Mesothelial cell of epicardium (in vitro differentiated cells): Measurements from ENCODE around the gene IKZF1. TPM values are rescaled to one million over a fixed set of nuclear protein-coding genes. Genes with fewer than 3 reads are reported as not detected.

Experiments
- DNase-seq, 2 experiments: peaks; one replicate each; pipeline ENCODE4 v3.0.0; 2021; ENCODE audit warnings: low spot score in 2 of 2; ENCODE audit not compliant: unreplicated experiment in 2 of 2
- H3K27ac Mint-ChIP-seq: 2 replicates; pipeline ENCODE4 v1.8.0; 2021; ENCODE audit warnings: mixed read lengths
- H3K27me3 Mint-ChIP-seq: 2 replicates; pipeline ENCODE4 v1.8.0; 2021; ENCODE audit warnings: low read depth, mixed read lengths
- H3K36me3 Mint-ChIP-seq: 2 replicates; pipeline ENCODE4 v1.8.0; 2021; ENCODE audit warnings: mixed read lengths
- H3K4me1 Mint-ChIP-seq: 2 replicates; pipeline ENCODE4 v1.8.0; 2021; ENCODE audit warnings: mixed read lengths
- H3K4me3 Mint-ChIP-seq: 2 replicates; pipeline ENCODE4 v1.8.0; 2021; ENCODE audit warnings: mild to moderate bottlenecking, moderate library complexity, mixed read lengths
- H3K9me3 Mint-ChIP-seq: 2 replicates; pipeline ENCODE4 v1.8.0; 2021; ENCODE audit warnings: mixed read lengths
- total RNA-seq: library from RNA; stranded (reverse); gene quantifications from 3 replicates; pipeline ENCODE4 v1.2.1, GENCODE V29; 2021
- TF ChIP-seq, protein P1 (sequence below): fragments of 200-600 bp; sonication (generic); IDR thresholded peaks from one replicate; pipeline ENCODE4 v1.5.0; 2021; ENCODE audit warnings: antibody characterized with exemption; ENCODE audit not compliant: unreplicated experiment

IKZF1 gene
- total RNA-seq, 1 donor from 2014 or later = 2.5 TPM

DNA sequence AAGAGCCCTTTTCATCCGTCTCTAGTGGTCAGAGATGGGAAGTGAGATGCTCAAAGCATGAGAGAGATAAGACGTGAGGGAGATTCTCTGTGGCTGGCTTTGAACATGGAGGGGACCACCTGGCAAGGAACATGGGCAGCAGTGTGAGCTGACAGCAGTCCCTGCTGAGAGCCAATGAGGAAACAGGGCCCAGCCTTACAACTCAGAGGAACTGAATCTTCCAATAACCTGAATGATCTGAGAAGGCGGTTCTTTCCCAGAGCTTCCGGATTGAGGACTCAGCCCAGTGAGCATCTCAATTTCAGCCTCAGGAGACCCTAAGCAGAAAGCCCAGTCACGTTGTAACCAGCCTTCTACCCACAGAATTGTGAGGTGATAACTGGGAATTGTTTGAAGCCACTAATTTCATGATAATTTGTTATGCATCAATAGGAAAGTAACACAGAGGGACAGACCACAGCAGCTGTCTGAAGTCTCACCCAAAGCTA lies 33.9 kb upstream of the IKZF1 start:
- DNase-seq = no peak
- H3K9me3 Mint-ChIP-seq = peaks cover 4% of the 10 kb centered on the region
- peaks cover 48% of the 10 kb centered on the region for H3K27me3 Mint-ChIP-seq
- H3K4me1 Mint-ChIP-seq = no peaks in the 10 kb centered on the region
- no peaks in the 10 kb centered on the region for H3K36me3 Mint-ChIP-seq
- H3K27ac Mint-ChIP-seq = no peak overlapping the region
- TF ChIP-seq, protein P1, sequence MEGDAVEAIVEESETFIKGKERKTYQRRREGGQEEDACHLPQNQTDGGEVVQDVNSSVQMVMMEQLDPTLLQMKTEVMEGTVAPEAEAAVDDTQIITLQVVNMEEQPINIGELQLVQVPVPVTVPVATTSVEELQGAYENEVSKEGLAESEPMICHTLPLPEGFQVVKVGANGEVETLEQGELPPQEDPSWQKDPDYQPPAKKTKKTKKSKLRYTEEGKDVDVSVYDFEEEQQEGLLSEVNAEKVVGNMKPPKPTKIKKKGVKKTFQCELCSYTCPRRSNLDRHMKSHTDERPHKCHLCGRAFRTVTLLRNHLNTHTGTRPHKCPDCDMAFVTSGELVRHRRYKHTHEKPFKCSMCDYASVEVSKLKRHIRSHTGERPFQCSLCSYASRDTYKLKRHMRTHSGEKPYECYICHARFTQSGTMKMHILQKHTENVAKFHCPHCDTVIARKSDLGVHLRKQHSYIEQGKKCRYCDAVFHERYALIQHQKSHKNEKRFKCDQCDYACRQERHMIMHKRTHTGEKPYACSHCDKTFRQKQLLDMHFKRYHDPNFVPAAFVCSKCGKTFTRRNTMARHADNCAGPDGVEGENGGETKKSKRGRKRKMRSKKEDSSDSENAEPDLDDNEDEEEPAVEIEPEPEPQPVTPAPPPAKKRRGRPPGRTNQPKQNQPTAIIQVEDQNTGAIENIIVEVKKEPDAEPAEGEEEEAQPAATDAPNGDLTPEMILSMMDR = no peak
- H3K4me3 Mint-ChIP-seq = no peak overlapping the region

DNA sequence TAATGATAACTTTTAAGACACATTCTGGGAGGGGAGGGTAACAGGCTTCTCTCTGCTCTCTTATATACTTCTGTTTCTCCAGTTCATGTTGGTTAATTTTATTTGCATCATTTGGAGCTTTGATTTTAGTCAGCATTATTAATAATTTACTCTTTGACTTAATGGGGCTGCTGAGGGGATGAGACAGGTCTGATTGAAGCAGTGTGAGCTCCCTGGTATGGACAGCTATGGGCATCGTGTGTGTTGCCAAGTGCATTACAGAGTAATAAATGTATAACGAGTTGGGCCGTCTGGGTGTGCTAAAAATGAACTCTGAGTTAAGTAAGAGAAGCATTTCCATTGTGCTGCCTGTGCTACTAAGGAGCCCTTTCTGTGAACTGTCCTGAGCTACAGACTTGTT lies 31.7 kb upstream of the IKZF1 start:
- TF ChIP-seq, protein P1 = no peak
- DNase-seq = no peak
- Mint-ChIP-seq H3K4me1 (no peaks in the 10 kb centered on the region), H3K36me3 (no peaks in the 10 kb centered on the region), H3K27ac (no peak overlapping the region), H3K9me3 (peaks cover 4% of the 10 kb centered on the region), H3K4me3 (no peak overlapping the region), H3K27me3 (peaks cover 47% of the 10 kb centered on the region)

DNA sequence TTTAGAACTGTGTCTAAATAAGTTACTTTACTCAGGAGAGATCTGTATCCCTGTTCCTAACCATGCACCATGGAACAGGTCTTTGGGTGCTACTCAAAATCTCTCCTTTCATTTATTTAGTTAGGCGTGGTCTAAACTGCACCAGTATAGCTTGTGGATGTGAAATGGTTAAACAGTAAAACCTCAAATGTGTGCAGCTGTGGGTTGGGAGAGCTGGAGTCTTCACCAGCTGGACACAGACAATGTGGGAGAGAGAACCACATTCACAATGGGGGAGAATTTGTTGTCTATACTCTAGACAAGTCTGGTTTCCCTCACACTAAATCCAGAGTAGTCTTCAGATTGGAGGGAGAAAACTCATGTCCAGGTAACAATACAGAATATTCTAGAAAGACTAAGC lies 31.2 kb upstream of the IKZF1 start:
- no peaks in the 10 kb centered on the region for H3K4me1 Mint-ChIP-seq
- H3K9me3 Mint-ChIP-seq = peaks cover 4% of the 10 kb centered on the region
- H3K4me3 Mint-ChIP-seq = no peak overlapping the region
- H3K27me3 Mint-ChIP-seq = peaks cover 47% of the 10 kb centered on the region
- H3K27ac Mint-ChIP-seq = no peak overlapping the region
- no peaks in the 10 kb centered on the region for H3K36me3 Mint-ChIP-seq
- DNase-seq = no peak
- TF ChIP-seq, protein P1 = no peak

DNA sequence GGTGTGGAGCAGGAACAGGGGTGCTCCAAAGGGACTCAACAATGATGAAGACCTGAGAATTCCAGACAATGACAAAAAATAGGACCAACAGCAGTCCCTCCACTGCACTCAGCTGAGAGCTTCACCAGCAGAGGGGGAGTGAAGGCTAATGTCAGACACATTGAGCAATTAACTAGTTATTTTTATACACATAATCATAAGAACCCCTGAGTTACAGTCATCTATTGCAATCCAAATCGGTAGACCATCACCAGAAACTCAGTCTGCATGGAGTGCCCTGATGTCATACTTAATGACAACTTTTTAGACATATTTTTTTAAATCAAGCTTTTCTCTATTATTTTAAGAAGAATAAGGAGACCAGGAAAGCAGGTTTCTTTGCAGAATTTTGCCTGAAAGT lies 30.6 kb upstream of the IKZF1 start:
- H3K9me3 Mint-ChIP-seq = peaks cover 7% of the 10 kb centered on the region
- DNase-seq = no peak
- no peak overlapping the region for H3K4me3 Mint-ChIP-seq
- H3K27ac Mint-ChIP-seq = no peak overlapping the region
- H3K27me3 Mint-ChIP-seq = peaks cover 49% of the 10 kb centered on the region
- H3K4me1 Mint-ChIP-seq = no peaks in the 10 kb centered on the region
- H3K36me3 Mint-ChIP-seq = no peaks in the 10 kb centered on the region
- TF ChIP-seq, protein P1 = no peak

DNA sequence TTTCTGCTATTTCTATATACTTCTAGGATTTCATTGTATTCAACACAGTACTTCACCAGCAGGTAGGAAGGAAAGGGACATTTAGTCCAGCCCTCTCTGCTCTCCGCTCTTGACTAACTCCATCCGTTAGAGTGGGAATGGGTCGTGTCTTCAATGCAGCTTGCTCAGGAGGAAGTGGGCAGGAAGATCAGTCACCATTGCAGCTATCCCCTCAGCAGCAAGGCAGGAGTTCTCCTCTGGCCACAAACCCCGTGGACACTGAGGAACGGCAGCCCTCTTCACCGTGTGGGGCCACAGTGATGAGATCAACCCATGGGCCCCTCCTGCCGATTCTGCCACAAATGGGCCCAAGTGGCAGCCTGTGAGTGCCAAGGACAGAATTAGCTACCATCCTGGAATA lies 30.2 kb upstream of the IKZF1 start:
- no peak overlapping the region for H3K27ac Mint-ChIP-seq
- H3K36me3 Mint-ChIP-seq = no peaks in the 10 kb centered on the region
- no peak for DNase-seq
- peaks cover 12% of the 10 kb centered on the region for H3K9me3 Mint-ChIP-seq
- H3K27me3 Mint-ChIP-seq = peaks cover 54% of the 10 kb centered on the region
- H3K4me1 Mint-ChIP-seq = no peaks in the 10 kb centered on the region
- H3K4me3 Mint-ChIP-seq = no peak overlapping the region
- TF ChIP-seq, protein P1 = no peak

DNA sequence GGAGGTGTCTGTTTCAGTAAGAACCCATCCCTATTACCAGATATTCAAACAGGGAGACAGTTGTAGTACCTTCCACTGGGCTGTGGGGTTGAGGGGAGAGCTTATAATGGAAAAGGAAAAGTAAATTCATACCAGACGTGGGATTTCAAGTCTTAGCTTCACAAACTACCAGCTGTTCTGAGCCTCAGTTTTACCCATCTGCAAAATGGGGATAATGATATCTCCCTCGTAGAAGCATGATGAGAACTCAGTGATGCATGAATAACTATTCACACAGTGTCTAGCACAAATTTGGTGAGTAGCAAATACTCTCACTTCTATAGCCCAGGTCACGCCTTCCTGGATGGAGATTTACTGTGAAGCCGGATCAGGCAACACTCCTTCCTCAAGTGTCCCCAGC lies 29.1 kb upstream of the IKZF1 start:
- TF ChIP-seq, protein P1 = no peak
- H3K27ac Mint-ChIP-seq = no peak overlapping the region
- peaks cover 52% of the 10 kb centered on the region for H3K27me3 Mint-ChIP-seq
- H3K36me3 Mint-ChIP-seq = no peaks in the 10 kb centered on the region
- peaks cover 12% of the 10 kb centered on the region for H3K9me3 Mint-ChIP-seq
- no peaks in the 10 kb centered on the region for H3K4me1 Mint-ChIP-seq
- no peak overlapping the region for H3K4me3 Mint-ChIP-seq
- no peak for DNase-seq
